Measurements from ENCODE around the gene CD38.
A peak's percentile ranks its signal among the peaks of the same experiment; 100 is the strongest.

CD38 gene

DNA sequence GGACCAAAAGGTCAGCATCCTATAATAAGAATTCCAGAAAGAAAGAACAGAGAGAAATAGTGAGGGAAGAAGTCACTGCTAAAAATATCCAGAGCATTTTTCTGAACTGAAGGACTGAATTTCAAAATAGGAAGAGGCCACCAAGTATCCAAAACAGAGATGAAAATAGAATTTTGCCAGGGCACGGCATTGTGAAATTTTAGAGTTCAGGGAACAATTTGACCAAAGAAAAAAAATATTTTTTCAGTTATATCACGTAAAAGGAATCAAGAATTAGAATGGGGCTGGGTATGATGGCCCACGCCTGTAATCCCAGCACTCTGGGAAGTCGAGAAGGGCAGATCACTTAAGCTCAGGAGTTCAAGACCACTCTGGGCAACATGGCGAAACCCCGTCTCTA is 95.0 kb downstream of the CD38 start:
- TF ChIP-seq TAF1 (IDR thresholded peaks at IDR 0.05; ENCODE audit: low read depth) (no peak), EP300 (IDR thresholded peaks at IDR 0.05; ENCODE audit: borderline replicate concordance) (no peak)

DNA sequence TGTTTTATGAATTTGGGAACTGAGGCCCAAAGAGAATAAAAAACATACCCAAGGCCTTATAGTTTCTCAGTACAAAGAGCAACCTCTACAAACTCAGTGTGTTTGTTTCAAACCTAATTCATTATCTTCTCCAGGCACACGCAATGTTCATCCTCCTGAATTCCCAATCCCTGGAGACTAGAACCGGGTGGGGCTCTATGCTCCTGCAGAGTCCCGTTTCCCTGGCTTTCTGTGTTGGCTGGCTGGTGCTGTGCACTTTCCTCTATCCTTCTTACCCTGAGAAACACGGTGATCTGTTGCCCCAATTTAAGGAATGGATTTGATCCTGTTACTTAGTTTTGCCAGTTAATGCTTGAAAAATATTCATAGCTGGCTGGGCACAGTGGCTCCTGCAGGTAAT is 96.5 kb downstream of the CD38 start:
- TF ChIP-seq, protein P1, sequence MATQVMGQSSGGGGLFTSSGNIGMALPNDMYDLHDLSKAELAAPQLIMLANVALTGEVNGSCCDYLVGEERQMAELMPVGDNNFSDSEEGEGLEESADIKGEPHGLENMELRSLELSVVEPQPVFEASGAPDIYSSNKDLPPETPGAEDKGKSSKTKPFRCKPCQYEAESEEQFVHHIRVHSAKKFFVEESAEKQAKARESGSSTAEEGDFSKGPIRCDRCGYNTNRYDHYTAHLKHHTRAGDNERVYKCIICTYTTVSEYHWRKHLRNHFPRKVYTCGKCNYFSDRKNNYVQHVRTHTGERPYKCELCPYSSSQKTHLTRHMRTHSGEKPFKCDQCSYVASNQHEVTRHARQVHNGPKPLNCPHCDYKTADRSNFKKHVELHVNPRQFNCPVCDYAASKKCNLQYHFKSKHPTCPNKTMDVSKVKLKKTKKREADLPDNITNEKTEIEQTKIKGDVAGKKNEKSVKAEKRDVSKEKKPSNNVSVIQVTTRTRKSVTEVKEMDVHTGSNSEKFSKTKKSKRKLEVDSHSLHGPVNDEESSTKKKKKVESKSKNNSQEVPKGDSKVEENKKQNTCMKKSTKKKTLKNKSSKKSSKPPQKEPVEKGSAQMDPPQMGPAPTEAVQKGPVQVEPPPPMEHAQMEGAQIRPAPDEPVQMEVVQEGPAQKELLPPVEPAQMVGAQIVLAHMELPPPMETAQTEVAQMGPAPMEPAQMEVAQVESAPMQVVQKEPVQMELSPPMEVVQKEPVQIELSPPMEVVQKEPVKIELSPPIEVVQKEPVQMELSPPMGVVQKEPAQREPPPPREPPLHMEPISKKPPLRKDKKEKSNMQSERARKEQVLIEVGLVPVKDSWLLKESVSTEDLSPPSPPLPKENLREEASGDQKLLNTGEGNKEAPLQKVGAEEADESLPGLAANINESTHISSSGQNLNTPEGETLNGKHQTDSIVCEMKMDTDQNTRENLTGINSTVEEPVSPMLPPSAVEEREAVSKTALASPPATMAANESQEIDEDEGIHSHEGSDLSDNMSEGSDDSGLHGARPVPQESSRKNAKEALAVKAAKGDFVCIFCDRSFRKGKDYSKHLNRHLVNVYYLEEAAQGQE (IDR thresholded peaks at IDR 0.05; ENCODE audit: low read depth) = no peak
- TF ChIP-seq YY1 (IDR thresholded peaks at IDR 0.05; ENCODE audit: low read depth) = no peak
- TF ChIP-seq TEAD4 (IDR thresholded peaks at IDR 0.05) = no peak
- no peak for TF ChIP-seq RAD21 (IDR thresholded peaks at IDR 0.05; ENCODE audit: low read depth)
- TF ChIP-seq NFIC (IDR thresholded peaks at IDR 0.05) = no peak
- no peak for TF ChIP-seq CREB1 (IDR thresholded peaks at IDR 0.05; ENCODE audit: low read depth)

DNA sequence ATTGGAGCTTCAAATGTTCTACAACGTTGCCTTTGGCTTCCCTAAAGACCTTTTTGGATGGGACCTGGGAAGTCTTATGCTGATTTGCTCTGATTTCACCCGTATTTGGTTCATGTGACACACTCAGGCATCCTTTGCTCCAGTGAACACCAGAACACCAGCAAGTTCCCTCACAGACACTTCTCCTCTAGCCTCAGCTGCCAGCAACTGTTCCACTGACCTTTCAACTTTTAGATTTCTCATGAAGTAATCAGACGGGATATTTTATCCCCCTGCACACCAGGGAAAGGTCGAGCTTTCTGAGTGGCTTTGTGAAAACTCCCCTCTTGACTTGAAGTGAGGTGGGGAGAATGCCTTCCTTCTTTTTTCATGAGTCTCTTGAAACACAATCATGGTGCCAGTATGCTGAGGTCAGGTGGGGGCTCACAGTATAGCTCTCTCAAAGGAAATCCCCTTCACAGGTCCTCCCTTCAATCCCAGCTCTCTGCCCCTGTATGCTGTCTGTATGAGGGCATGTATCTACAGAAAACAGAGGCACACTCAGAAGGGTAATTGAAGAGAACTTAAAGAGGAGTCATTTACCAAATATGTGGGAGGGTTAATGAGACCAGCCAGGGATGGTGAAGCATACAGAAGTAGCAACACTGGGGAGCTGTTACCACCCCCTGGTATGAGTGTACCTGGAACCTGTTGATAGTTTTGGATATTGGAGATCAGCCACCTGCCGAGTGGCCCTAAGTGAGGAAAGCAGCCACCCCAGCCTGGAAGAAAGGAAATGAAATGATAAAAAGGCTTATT is 97.7 kb downstream of the CD38 start:
- no peak for TF ChIP-seq TEAD4 (IDR thresholded peaks at IDR 0.05)
- no peak for TF ChIP-seq EP300 (IDR thresholded peaks at IDR 0.05; ENCODE audit: borderline replicate concordance)
- no peak for TF ChIP-seq EGR1 (IDR thresholded peaks at IDR 0.05)
- TF ChIP-seq CEBPB (IDR thresholded peaks at IDR 0.05) = no peak
- TF ChIP-seq YY1 (IDR thresholded peaks at IDR 0.05; ENCODE audit: low read depth) = no peak
- no peak for TF ChIP-seq CREB1 (IDR thresholded peaks at IDR 0.05; ENCODE audit: low read depth)
- no peak for TF ChIP-seq TAF1 (IDR thresholded peaks at IDR 0.05; ENCODE audit: low read depth)
- TF ChIP-seq, protein P2, sequence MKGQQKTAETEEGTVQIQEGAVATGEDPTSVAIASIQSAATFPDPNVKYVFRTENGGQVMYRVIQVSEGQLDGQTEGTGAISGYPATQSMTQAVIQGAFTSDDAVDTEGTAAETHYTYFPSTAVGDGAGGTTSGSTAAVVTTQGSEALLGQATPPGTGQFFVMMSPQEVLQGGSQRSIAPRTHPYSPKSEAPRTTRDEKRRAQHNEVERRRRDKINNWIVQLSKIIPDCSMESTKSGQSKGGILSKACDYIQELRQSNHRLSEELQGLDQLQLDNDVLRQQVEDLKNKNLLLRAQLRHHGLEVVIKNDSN (IDR thresholded peaks at IDR 0.05) = no peak
- no peak for TF ChIP-seq RAD21 (IDR thresholded peaks at IDR 0.05; ENCODE audit: low read depth)
- no peak for TF ChIP-seq ZBTB7A (IDR thresholded peaks at IDR 0.05; ENCODE audit: low read depth)
- TF ChIP-seq, protein P3, sequence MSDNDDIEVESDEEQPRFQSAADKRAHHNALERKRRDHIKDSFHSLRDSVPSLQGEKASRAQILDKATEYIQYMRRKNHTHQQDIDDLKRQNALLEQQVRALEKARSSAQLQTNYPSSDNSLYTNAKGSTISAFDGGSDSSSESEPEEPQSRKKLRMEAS (IDR thresholded peaks at IDR 0.05) = no peak

DNA sequence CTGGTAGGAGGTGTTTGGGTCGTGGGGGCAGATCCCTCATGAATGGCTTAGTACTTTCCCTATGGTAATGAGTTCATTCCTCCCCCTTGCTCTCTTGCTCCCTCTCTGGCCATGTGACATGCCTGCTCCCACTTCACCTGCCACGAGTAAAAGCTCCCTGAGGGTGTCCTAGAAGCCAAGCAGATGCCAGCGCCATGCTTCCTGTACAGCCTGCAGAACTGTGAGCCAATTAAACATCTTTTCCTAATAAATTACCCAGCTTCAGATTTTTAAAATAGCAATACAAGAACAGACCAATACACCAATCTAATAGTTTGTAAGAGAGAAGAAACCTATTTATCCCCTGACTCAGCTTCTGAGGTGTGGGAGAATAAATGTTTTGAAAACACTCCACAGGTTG is 99.9 kb downstream of the CD38 start:
- TF ChIP-seq TCF12 (IDR thresholded peaks at IDR 0.05; ENCODE audit: low read depth) = no peak
- TF ChIP-seq, protein P2 (IDR thresholded peaks at IDR 0.05) = peak; percentile 49; the same call in 1 of the 2 replicates

DNA sequence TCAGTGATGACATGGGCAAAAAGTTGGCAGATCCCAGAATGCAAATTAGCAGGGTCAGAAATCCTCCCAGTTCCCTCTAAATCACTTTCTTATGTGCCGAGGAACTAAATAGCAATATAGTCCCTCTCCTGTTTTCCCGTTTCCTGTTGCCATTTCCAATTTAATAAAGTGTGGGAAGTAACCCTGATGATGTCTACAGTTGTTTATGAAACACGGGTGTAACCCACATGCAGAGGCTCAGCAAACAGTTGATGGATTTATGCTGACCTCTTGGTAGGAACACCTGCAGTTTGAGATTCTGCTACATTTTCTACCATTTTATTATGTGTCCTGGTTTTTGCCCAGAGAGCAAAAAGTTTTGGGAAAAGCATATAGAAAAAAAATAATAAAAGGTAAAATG is 103.7 kb downstream of the CD38 start:
- TF ChIP-seq EGR1 (IDR thresholded peaks at IDR 0.05) (no peak), FOXM1 (IDR thresholded peaks at IDR 0.05; ENCODE audit: borderline replicate concordance, low read depth) (no peak), NFIC (IDR thresholded peaks at IDR 0.05) (no peak), CREB1 (IDR thresholded peaks at IDR 0.05; ENCODE audit: low read depth) (no peak), TEAD4 (IDR thresholded peaks at IDR 0.05) (no peak), TCF12 (IDR thresholded peaks at IDR 0.05; ENCODE audit: low read depth) (no peak), RAD21 (IDR thresholded peaks at IDR 0.05; ENCODE audit: low read depth) (no peak), TAF1 (IDR thresholded peaks at IDR 0.05; ENCODE audit: low read depth) (no peak), EP300 (IDR thresholded peaks at IDR 0.05; ENCODE audit: borderline replicate concordance) (no peak), ZBTB7A (IDR thresholded peaks at IDR 0.05; ENCODE audit: low read depth) (no peak)
- TF ChIP-seq, protein P1 (IDR thresholded peaks at IDR 0.05; ENCODE audit: low read depth) = no peak
- TF ChIP-seq, protein P3 (IDR thresholded peaks at IDR 0.05) = no peak
- TF ChIP-seq, protein P2 (IDR thresholded peaks at IDR 0.05) = no peak

DNA sequence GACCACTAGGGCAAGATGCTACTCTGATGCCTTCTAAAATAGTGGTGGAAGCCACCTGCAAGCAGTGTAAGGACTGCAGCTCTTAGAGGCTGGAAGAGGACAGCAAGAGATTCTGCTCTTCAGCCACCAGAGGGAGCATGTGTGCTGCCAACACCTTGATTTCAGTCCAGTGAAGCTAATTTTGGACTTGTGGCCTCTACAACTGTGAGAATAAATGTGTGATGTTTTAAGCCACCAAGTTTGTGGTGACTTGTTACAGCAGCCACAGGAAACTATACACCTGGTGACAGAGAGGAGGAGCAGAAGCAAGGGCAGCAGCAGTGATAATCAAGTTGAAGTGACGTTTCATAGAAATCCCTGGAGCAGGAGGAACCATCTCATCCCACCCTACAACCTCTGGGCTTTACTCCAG is 104.6 kb downstream of the CD38 start:
- TF ChIP-seq RAD21 (IDR thresholded peaks at IDR 0.05; ENCODE audit: low read depth) (peak; percentile 99), EGR1 (IDR thresholded peaks at IDR 0.05) (no peak)

Measured in Ishikawa (cell line).